DND-41 (cell line): Measurements from ENCODE around the gene PAK4.
"Not testable (repeated sequence)": the region's sequence is repeated elsewhere in the genome, so short reads cannot be mapped to it uniquely, and the experiment has no call there.

Experiments
- ATAC-seq: fragments of 200-7000 bp; cut with Tn5 transposase; 3 replicates; pipeline ENCODE4 v1.9.1; 2021; ENCODE audit warnings: low read depth; ENCODE audit not compliant: insufficient read depth
- DNase-seq: peaks from one replicate; pipeline ENCODE4 v3.0.0-alpha.2; 2020
- H2AFZ ChIP-seq: 2 replicates; pipeline ENCODE4 v1.6.0; 2012; ENCODE audit warnings: low read depth, low read length
- H3K27ac ChIP-seq: 2 replicates; pipeline ENCODE4 v1.5.1; 2012; ENCODE audit warnings: low read length, inconsistent platforms
- H3K27me3 ChIP-seq: fragments of 200-600 bp; sonication (generic); 2 replicates; pipeline ENCODE4 v1.6.0; 2012; ENCODE audit warnings: low read length, mild to moderate bottlenecking, inconsistent platforms; ENCODE audit not compliant: insufficient read depth, poor library complexity
- H3K36me3 ChIP-seq: 2 replicates; pipeline ENCODE4 v1.5.1; 2012; ENCODE audit warnings: low read length, inconsistent platforms; ENCODE audit not compliant: insufficient read depth
- H3K4me1 ChIP-seq: 2 replicates; pipeline ENCODE4 v1.5.1; 2012; ENCODE audit warnings: mild to moderate bottlenecking, low read length; ENCODE audit not compliant: insufficient read depth
- H3K4me2 ChIP-seq: 2 replicates; pipeline ENCODE4 v1.6.0; 2012; ENCODE audit warnings: mild to moderate bottlenecking, moderate library complexity, low read length, inconsistent platforms; ENCODE audit not compliant: insufficient read depth
- H3K4me3 ChIP-seq, 2 experiments: fragments of 200-600 bp in 1 of 2; shearing (Covaris generic) in 1 of 2; 2 replicates each; pipeline ENCODE4 v1.5.1; 2012 to 2016; ENCODE audit warnings: inconsistent platforms in 2 of 2, low read length in 2 of 2, mild to moderate bottlenecking in 2 of 2, low read depth in 1 of 2, moderate library complexity in 1 of 2
- H3K79me2 ChIP-seq: 2 replicates; pipeline ENCODE4 v1.6.0; 2012; ENCODE audit warnings: low read length, inconsistent platforms; ENCODE audit not compliant: insufficient read depth
- H3K9ac ChIP-seq: 2 replicates; pipeline ENCODE4 v1.6.0; 2012; ENCODE audit warnings: low read depth, mild to moderate bottlenecking, inconsistent platforms, low read length, moderate library complexity
- H3K9me3 ChIP-seq: 2 replicates; pipeline ENCODE4 v1.5.1; 2012; ENCODE audit warnings: low read length, moderate library complexity, mild to moderate bottlenecking, inconsistent platforms; ENCODE audit not compliant: insufficient read depth, severe bottlenecking
- H4K20me1 ChIP-seq: 2 replicates; pipeline ENCODE4 v1.6.0; 2012; ENCODE audit warnings: low read length; ENCODE audit not compliant: insufficient read depth
- EZH2 ChIP-seq: IDR thresholded peaks from 3 replicates; pipeline ENCODE4 v1.6.1; 2012; ENCODE audit warnings: borderline replicate concordance, low read depth, mild to moderate bottlenecking, moderate library complexity, low read length, inconsistent platforms; ENCODE audit not compliant: severe bottlenecking
- TF ChIP-seq, protein P1 (sequence below): IDR thresholded peaks from 2 replicates; pipeline ENCODE4 v1.5.1; 2012; ENCODE audit warnings: borderline replicate concordance, low read length, moderate library complexity, mild to moderate bottlenecking; ENCODE audit not compliant: poor library complexity, severe bottlenecking; ENCODE audit errors: extremely low read depth

Gene PAK4

DNA sequence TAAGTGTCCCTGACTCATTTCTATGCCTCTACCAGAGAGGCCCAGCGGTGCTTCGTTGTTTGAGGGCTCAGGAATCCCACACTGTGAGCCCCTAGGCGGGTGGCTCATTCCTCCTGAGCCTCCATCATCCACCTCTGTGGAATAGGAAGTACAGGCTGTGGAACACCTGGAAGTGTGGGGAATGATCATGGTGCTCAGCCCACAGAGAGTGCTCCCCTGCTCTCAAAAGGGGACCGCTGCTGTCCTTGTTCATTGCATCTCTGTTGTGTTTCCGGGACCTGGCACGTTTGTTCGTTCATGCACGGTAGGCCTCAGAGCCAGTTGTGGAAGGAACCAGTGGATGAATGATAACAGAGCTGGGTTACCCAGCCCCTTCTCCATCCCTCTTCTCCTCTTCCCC, 40.2 kb upstream of the PAK4 start:
- H3K79me2 ChIP-seq = no peaks in the 10 kb centered on the region
- no peak overlapping the region for H2AFZ ChIP-seq
- H3K4me3 ChIP-seq = no peak overlapping the region
- peaks cover 4% of the 10 kb centered on the region for H3K27me3 ChIP-seq
- H4K20me1 ChIP-seq = no peaks in the 10 kb centered on the region
- no peak overlapping the region for H3K4me2 ChIP-seq
- no peaks in the 10 kb centered on the region for H3K36me3 ChIP-seq
- DNase-seq = no peak
- no peak overlapping the region for H3K27ac ChIP-seq
- TF ChIP-seq, protein P1, sequence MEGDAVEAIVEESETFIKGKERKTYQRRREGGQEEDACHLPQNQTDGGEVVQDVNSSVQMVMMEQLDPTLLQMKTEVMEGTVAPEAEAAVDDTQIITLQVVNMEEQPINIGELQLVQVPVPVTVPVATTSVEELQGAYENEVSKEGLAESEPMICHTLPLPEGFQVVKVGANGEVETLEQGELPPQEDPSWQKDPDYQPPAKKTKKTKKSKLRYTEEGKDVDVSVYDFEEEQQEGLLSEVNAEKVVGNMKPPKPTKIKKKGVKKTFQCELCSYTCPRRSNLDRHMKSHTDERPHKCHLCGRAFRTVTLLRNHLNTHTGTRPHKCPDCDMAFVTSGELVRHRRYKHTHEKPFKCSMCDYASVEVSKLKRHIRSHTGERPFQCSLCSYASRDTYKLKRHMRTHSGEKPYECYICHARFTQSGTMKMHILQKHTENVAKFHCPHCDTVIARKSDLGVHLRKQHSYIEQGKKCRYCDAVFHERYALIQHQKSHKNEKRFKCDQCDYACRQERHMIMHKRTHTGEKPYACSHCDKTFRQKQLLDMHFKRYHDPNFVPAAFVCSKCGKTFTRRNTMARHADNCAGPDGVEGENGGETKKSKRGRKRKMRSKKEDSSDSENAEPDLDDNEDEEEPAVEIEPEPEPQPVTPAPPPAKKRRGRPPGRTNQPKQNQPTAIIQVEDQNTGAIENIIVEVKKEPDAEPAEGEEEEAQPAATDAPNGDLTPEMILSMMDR = no peak
- TF ChIP-seq EZH2 = no peak
- ATAC-seq = no peak
- H3K9ac ChIP-seq = no peak overlapping the region
- H3K9me3 ChIP-seq = no peaks in the 10 kb centered on the region
- no peaks in the 10 kb centered on the region for H3K4me1 ChIP-seq

DNA sequence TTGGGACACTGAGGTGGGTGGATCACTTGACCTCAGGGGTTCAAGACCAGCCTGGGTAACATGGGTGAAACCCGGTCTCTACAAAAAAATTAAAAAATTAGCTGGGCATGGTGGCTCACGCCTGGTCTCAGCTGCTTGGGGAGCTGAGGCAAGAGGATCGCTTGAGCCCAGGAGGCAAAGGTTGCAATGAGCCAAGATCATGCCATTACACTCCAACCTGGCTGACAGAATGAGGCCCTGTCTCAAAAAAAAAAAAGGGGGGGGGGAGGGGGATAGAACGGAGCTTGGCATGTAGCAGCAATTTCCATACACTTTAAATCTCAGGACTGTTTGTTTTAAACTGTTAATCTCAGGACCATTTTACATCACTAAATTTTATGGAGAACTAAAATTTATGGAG, 39.2 kb upstream of the PAK4 start:
- H3K79me2 ChIP-seq = no peaks in the 10 kb centered on the region
- H3K36me3 ChIP-seq = no peaks in the 10 kb centered on the region
- H3K4me1 ChIP-seq = no peaks in the 10 kb centered on the region
- no peak overlapping the region for H3K4me3 ChIP-seq
- no peaks in the 10 kb centered on the region for H3K9me3 ChIP-seq
- ATAC-seq (no peak), DNase-seq (no peak)
- TF ChIP-seq, protein P1 = no peak
- no peak for TF ChIP-seq EZH2
- H3K4me2 ChIP-seq = no peak overlapping the region
- no peak overlapping the region for H2AFZ ChIP-seq
- H3K27ac ChIP-seq = no peak overlapping the region
- H3K9ac ChIP-seq = no peak overlapping the region
- peaks cover 4% of the 10 kb centered on the region for H3K27me3 ChIP-seq
- no peaks in the 10 kb centered on the region for H4K20me1 ChIP-seq

DNA sequence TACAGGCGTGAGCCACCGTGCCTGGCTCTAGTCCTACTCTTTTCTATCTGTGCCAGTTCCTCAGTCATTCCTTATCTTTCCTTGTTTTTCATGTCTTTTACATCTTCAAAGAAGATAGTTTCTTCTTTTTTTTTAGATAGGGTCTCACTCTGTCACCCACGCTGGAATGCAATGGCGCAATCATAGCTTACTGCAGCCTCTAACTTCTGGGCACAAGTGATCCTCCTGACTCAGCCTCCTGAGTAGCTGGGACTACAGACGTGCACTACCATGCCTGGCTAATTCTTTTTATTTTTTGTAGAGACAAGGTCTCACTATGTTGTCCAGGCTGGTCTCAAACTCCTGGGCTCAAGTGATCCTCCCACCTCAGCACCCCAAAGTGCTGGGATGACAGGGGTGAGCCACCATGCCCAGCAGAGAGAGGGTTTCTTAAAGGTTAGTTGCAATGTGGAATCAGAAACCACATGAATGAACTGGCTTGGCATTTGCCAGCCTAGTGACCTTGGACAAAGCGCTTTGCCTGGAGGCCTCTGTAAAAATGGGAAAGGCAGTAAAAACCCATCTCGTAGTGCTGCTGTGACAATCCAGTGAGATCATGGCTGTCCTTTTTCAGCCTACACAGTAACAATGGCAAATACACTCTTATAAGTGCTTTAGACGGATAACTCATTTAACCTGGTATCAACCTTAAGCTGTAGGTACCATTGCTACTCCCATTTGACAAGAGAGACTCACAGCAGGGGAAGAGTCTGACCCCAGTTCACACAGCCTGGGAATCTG, 37.5 kb upstream of the PAK4 start:
- Histone ChIP-seq H3K27ac (no peak overlapping the region), H3K36me3 (no peaks in the 10 kb centered on the region), H3K79me2 (no peaks in the 10 kb centered on the region), H3K9ac (no peak overlapping the region), H3K4me3 (no peak overlapping the region), H3K27me3 (peaks cover 4% of the 10 kb centered on the region), H3K4me2 (no peak overlapping the region), H4K20me1 (no peaks in the 10 kb centered on the region), H2AFZ (no peak overlapping the region), H3K9me3 (no peaks in the 10 kb centered on the region), H3K4me1 (no peaks in the 10 kb centered on the region)
- ATAC-seq = no peak
- no peak for DNase-seq
- no peak for TF ChIP-seq EZH2
- TF ChIP-seq, protein P1 = no peak

DNA sequence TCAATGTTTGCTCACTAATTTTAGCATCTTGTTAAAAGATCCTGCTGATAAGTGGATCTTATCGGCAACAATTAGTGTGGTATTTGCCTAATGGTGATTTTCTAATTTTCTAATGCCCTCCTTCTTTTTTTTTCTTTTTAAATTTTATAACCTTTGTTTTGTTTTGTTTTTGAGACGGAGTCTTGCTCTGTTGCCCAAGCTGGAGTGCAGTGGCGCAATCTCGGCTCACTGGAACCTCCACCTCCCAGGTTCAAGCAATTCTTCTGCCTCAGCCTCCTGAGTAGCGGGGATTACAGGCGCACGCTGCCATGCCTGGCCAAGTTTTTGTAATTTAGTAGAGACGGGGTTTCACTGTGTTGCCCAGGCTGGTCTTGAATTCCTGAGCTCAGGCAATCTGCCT, 35.6 kb upstream of the PAK4 start:
- H2AFZ ChIP-seq, ATAC-seq: not testable (repeated sequence)

More for the DNA sequence above, 35.6 kb upstream of the PAK4 start:
- not testable (repeated sequence) for H3K4me3 ChIP-seq, H3K9ac ChIP-seq, H3K36me3 ChIP-seq, H3K79me2 ChIP-seq, H3K27ac ChIP-seq, DNase-seq, H3K4me2 ChIP-seq, H3K4me1 ChIP-seq, H3K27me3 ChIP-seq, H4K20me1 ChIP-seq, H3K9me3 ChIP-seq
